B cell (primary cell): ENCODE results near the gene SCARF1. TPM values are rescaled to one million over a fixed set of nuclear protein-coding genes. Genes with fewer than 3 reads are reported as not detected.

Experiments used
- ATAC-seq: fragments of 200-7000 bp; cut with Tn5 transposase; one replicate; pipeline ENCODE4 v1.10.0; 2021; ENCODE audit warnings: low read depth, mild to moderate bottlenecking, moderate number of reproducible peaks, moderate library complexity
- CTCF ChIA-PET: fragments of 350-600 bp; sonication (Branson Sonifier 250); formaldehyde crosslinking; loops from one replicate; lab custom pipeline; 2021; ENCODE audit warnings: antibody characterized with exemption, inconsistent platforms; lab: Charles Lee
- POLR2A ChIA-PET: fragments of 350-600 bp; sonication (Branson Sonifier 250); formaldehyde crosslinking; loops from one replicate; lab custom pipeline; 2021; ENCODE audit warnings: antibody characterized with exemption; lab: Charles Lee
- DNase-seq: peaks from one replicate; pipeline ENCODE4 v3.0.0; 2013
- H2AFZ ChIP-seq: 2 replicates; pipeline ENCODE4 v1.6.1; 2012; ENCODE audit warnings: mild to moderate bottlenecking, low read depth, low read length; ENCODE audit not compliant: insufficient read depth, poor library complexity, severe bottlenecking
- H3K27ac ChIP-seq, 2 donors: 1 replicate in 1 of 2; 2 replicates in 1 of 2; pipeline ENCODE4 v1.5.1; 2012 to 2013; ENCODE audit warnings: low read length in 2 of 2, mild to moderate bottlenecking in 2 of 2, moderate library complexity in 1 of 2
- H3K27me3 ChIP-seq, 4 experiments: fragments of 200-600 bp in 1 of 4; sonication (generic) in 1 of 4; replicated peaks in 1 of 4; 1 replicate in 2 of 4; 2 replicates in 2 of 4; pipeline versions ENCODE4 v1.6.1 to v1.7.0; 2013 to 2016; ENCODE audit warnings: low read length in 3 of 4, mild to moderate bottlenecking in 2 of 4, mixed read lengths in 1 of 4, moderate library complexity in 1 of 4; ENCODE audit not compliant: insufficient read depth in 4 of 4, control insufficient read depth in 3 of 4; ENCODE audit errors: control extremely low read depth in 1 of 4
- H3K36me3 ChIP-seq, 2 experiments: replicated peaks in 1 of 2; 1 replicate in 1 of 2; 2 replicates in 1 of 2; pipeline versions ENCODE4 v1.6.1 to v1.7.1; 2013; ENCODE audit warnings: low read length in 1 of 2; ENCODE audit not compliant: insufficient read depth in 2 of 2, control insufficient read depth in 1 of 2; ENCODE audit errors: control extremely low read depth in 1 of 2, extremely low read depth in 1 of 2
- H3K4me1 ChIP-seq, 2 donors: fragments of 200-600 bp in 1 of 2; sonication (generic) in 1 of 2; 1 replicate in 1 of 2; 2 replicates in 1 of 2; pipeline versions ENCODE4 v1.5.1 to v1.6.1; 2013 to 2017; ENCODE audit warnings: low read length in 2 of 2; ENCODE audit not compliant: control insufficient read depth in 2 of 2, insufficient read depth in 2 of 2
- H3K4me2 ChIP-seq: replicated peaks from 2 replicates; pipeline ENCODE3; 2012; ENCODE audit warnings: mild to moderate bottlenecking, low read depth, low read length; ENCODE audit not compliant: poor library complexity, severe bottlenecking
- H3K4me3 ChIP-seq, 5 experiments: fragments of 200-600 bp in 1 of 5; sonication (generic) in 1 of 5; 1 replicate in 3 of 5; 2 replicates in 2 of 5; pipeline versions ENCODE4 v1.5.1 to v1.7.0; 2011 to 2016; ENCODE audit warnings: low read length in 4 of 5, mild to moderate bottlenecking in 4 of 5, low read depth in 2 of 5, control low read depth in 1 of 5, moderate library complexity in 1 of 5; ENCODE audit not compliant: insufficient read depth in 1 of 5; ENCODE audit errors: control extremely low read depth in 1 of 5, extremely low read depth in 1 of 5
- H3K79me2 ChIP-seq: fragments of 200-600 bp; sonication (generic); one replicate; pipeline ENCODE4 v1.6.0; 2016; ENCODE audit warnings: low read length; ENCODE audit not compliant: control insufficient read depth, insufficient read depth
- H3K9ac ChIP-seq: fragments of 200-600 bp; sonication (generic); 2 replicates; pipeline ENCODE4 v1.6.1; 2017; ENCODE audit warnings: mild to moderate bottlenecking, low read length, moderate library complexity
- H3K9me3 ChIP-seq, 3 donors: one replicate each; pipeline versions ENCODE4 v1.6.1 to v1.7.1; 2013; ENCODE audit warnings: low read length in 2 of 3; ENCODE audit not compliant: control insufficient read depth in 2 of 3, insufficient read depth in 1 of 3; ENCODE audit errors: control extremely low read depth in 1 of 3
- H4K20me1 ChIP-seq: 2 replicates; pipeline ENCODE4 v1.6.0; 2012; ENCODE audit warnings: mild to moderate bottlenecking, low read length; ENCODE audit not compliant: insufficient read depth, control insufficient read depth, poor library complexity, severe bottlenecking
- H3K27ac Mint-ChIP-seq: one replicate; pipeline ENCODE4 v1.8.0; 2021; ENCODE audit warnings: mixed read lengths
- H3K27me3 Mint-ChIP-seq: one replicate; pipeline ENCODE4 v1.8.0; 2021; ENCODE audit warnings: mixed read lengths
- H3K4me1 Mint-ChIP-seq: one replicate; pipeline ENCODE4 v1.8.0; 2021; ENCODE audit warnings: mixed read lengths
- H3K4me3 Mint-ChIP-seq: one replicate; pipeline ENCODE4 v1.8.0; 2021; ENCODE audit warnings: mixed read lengths
- H3K9me3 Mint-ChIP-seq: one replicate; pipeline ENCODE4 v1.8.0; 2022; ENCODE audit warnings: mixed read lengths; ENCODE audit not compliant: insufficient read depth
- CTCF ChIP-seq: fragments of 200-600 bp; IDR thresholded peaks from one replicate; pipeline ENCODE4 v1.8.0; 2022; ENCODE audit warnings: antibody characterized with exemption, mild to moderate bottlenecking
- EZH2 ChIP-seq: IDR thresholded peaks from 2 replicates; pipeline ENCODE4 v1.6.1; 2012; ENCODE audit warnings: borderline replicate concordance, low read depth, mild to moderate bottlenecking, moderate library complexity, low read length; ENCODE audit not compliant: insufficient read depth, poor library complexity, severe bottlenecking
- WGBS: methylation state at CpG from one replicate; pipeline ENCODE4 v1.1.5; 2013; ENCODE audit warnings: missing lambda C conversion rate; ENCODE audit not compliant: insufficient coverage; 5-methylcytosine and 5-hydroxymethylcytosine counted together
- intact Hi-C: fragments of 100-400 bp; cut with micrococcal nuclease; formaldehyde crosslinking; loops from one replicate; pipeline ENCODE4 v1.10.0; 2022
- polyA plus RNA-seq: library from polyadenylated mRNA; depleted of rRNA; stranded (reverse); fragments of >200 nt; gene quantifications from 2 replicates; pipeline ENCODE4 v1.2.3, GENCODE V29; 2012
- total RNA-seq, 2 donors: library from RNA; stranded (reverse); fragments of 120-200 nt in 1 of 2; gene quantifications; 1 replicate in 1 of 2; 2 replicates in 1 of 2; pipeline versions ENCODE4 v1.2.3 to v1.2.4, GENCODE V29; 2013 to 2022

The SCARF1 gene
- total and polyA plus RNA-seq, 2 donors (not counting 1 experiment from before 2014, with no cell fraction given) = 0.54 to 3.7 TPM

DNA sequence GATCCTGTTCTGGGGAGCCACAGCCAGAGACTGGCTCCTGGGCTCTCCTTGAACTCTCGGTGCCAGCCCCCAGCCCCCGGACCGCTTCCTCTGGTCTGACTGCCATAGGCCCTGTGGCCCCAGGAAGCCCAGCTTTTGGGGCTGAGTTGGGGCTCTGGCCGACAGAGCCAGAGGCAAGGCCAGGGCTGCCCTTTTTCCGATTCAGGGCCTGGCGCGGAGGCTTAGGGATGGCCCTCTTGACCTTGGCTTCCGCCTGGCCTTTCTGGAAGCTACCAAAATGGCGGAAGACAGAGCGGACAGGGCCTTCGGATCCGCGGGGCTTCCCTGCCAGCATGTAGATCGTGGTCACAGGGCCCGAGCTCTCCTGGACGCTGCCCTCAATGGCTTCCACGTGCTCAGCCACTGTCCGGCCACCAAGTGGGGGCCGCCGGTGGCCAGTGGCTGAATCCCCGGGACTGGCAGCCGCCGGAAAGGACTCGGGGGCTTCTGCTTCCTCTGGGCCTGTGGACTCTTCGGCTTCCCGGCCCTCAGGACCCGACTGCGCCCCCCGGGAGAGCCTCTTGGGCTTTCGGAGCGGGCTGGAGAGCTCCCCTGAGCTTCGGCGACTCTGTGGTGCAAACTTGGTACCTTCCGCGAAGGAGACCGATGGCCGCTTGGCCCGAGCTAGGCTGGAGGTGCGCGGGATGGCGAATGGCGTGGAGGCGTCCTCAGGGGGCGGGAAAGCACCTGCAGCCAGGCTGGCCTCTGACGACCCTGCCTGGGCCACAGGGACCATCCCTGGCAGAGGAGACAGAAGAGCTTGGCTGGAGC lies 10.5 kb downstream of the SCARF1 start:
- no peak overlapping the region for H3K27ac Mint-ChIP-seq
- CTCF ChIA-PET = interaction anchor here (1.2 kb wide), 1 partner anchor 61 kb away, joined by 5 read pairs; no protein-coding TSS in a partner anchor

More for the DNA sequence above, 10.5 kb downstream of the SCARF1 start:
- WGBS = 96% methylated on average over 45 of the region's 45 CpGs
- H3K9me3 Mint-ChIP-seq = no peaks in the 10 kb centered on the region
- no peak overlapping the region for H3K4me2 ChIP-seq
- peaks cover 18 to 19% of the 10 kb centered on the region in 2 donors for H3K4me1 ChIP-seq
- DNase-seq = no peak
- H3K36me3 ChIP-seq = no peaks in the 10 kb centered on the region
- no peaks in the 10 kb centered on the region for H3K79me2 ChIP-seq
- H3K4me3 ChIP-seq = no peak overlapping the region
- no peak overlapping the region for H3K4me3 Mint-ChIP-seq
- intact Hi-C loops = no loop called here
- no peak for ATAC-seq
- no peak overlapping the region for H3K27ac ChIP-seq
- no peak overlapping the region for H3K9ac ChIP-seq
- no peak overlapping the region for H2AFZ ChIP-seq
- peaks cover 18% of the 10 kb centered on the region for H3K4me1 Mint-ChIP-seq
- no peak for TF ChIP-seq EZH2
- no peak for TF ChIP-seq CTCF
- H3K9me3 ChIP-seq = peaks cover 0 to 7% (median 0%) of the 10 kb centered on the region in 3 donors
- no peaks in the 10 kb centered on the region for H3K27me3 ChIP-seq
- no peaks in the 10 kb centered on the region for H4K20me1 ChIP-seq
- POLR2A ChIA-PET = no interaction called here
- no peaks in the 10 kb centered on the region for H3K27me3 Mint-ChIP-seq
